ENCODE measurements around the gene KCTD20. TPM values are rescaled to one million over a fixed set of nuclear protein-coding genes. Genes with fewer than 3 reads are reported as not detected.
"Not testable (repeated sequence)": the region's sequence is repeated elsewhere in the genome, so short reads cannot be mapped to it uniquely, and the experiment has no call there.

The KCTD20 gene
- polyA plus RNA-seq, 1 donor: 32.1 TPM

GRCh38 chr6:36463676-36464075, 20.9 kb downstream of the KCTD20 start:
- H3K36me3 ChIP-seq (ENCODE audit: control insufficient read depth, insufficient read depth, low read length): peaks cover 2% of the 10 kb centered on the region
- WGBS (ENCODE audit: insufficient coverage, low lambda C conversion rate): 86% methylated on average over 1 of the region's 1 CpG
- no peak for DNase-seq
- H3K27ac ChIP-seq (ENCODE audit: low read length): no peak overlapping the region
- H3K9me3 ChIP-seq (ENCODE audit: control insufficient read depth, low read depth, low read length): no peaks in the 10 kb centered on the region
- no peaks in the 10 kb centered on the region for H3K27me3 ChIP-seq (ENCODE audit: control insufficient read depth, insufficient read depth, low read length)
- no peak overlapping the region for H3K4me3 ChIP-seq (ENCODE audit: low read length)
- no peaks in the 10 kb centered on the region for H3K4me1 ChIP-seq (ENCODE audit: control insufficient read depth, insufficient read depth, low read length)

GRCh38 chr6:36464233-36464632, 21.4 kb downstream of the KCTD20 start:
- no peaks in the 10 kb centered on the region for H3K27me3 ChIP-seq (ENCODE audit: control insufficient read depth, insufficient read depth, low read length)
- no peaks in the 10 kb centered on the region for H3K9me3 ChIP-seq (ENCODE audit: control insufficient read depth, low read depth, low read length)
- WGBS (ENCODE audit: insufficient coverage, low lambda C conversion rate): no CpG with 5 or more reads among the region's 1 CpG
- no peak for DNase-seq
- peaks cover 2% of the 10 kb centered on the region for H3K36me3 ChIP-seq (ENCODE audit: control insufficient read depth, insufficient read depth, low read length)
- no peak overlapping the region for H3K27ac ChIP-seq (ENCODE audit: low read length)
- H3K4me3 ChIP-seq (ENCODE audit: low read length): no peak overlapping the region
- H3K4me1 ChIP-seq (ENCODE audit: control insufficient read depth, insufficient read depth, low read length): no peaks in the 10 kb centered on the region

DNA sequence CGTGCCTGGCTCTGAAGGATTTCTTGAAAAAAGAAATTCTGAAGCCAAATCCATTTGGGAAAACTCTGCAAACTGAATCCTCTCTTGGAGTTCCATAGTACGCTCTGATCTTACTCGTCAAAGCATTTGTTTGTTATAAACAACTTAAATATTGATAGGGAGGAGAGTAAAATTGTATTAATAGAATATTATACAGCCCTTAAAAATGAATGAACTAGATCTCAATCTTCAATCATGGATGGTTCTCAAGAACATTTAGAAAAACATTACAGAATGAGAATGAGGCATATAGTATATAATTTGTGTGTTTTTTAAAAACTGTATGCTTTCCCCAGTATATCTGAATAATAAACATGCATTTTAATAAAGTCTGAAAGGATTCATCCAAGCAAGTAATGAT, 24.8 kb downstream of the KCTD20 start:
- Histone ChIP-seq H3K27ac (ENCODE audit: low read length) (no peak overlapping the region), H3K9me3 (ENCODE audit: control insufficient read depth, low read depth, low read length) (no peaks in the 10 kb centered on the region), H3K4me3 (ENCODE audit: low read length) (no peak overlapping the region), H3K36me3 (ENCODE audit: control insufficient read depth, insufficient read depth, low read length) (peaks cover 15% of the 10 kb centered on the region), H3K27me3 (ENCODE audit: control insufficient read depth, insufficient read depth, low read length) (no peaks in the 10 kb centered on the region), H3K4me1 (ENCODE audit: control insufficient read depth, insufficient read depth, low read length) (no peaks in the 10 kb centered on the region)
- WGBS (ENCODE audit: insufficient coverage, low lambda C conversion rate): no CpG with 5 or more reads among the region's 3 CpGs
- DNase-seq: no peak

GRCh38 chr6:36469148-36469661, 26.4 kb downstream of the KCTD20 start:
- no peaks in the 10 kb centered on the region for H3K27me3 ChIP-seq (ENCODE audit: control insufficient read depth, insufficient read depth, low read length)
- 50% methylated on average over 1 of the region's 6 CpGs for WGBS (ENCODE audit: insufficient coverage, low lambda C conversion rate)
- H3K9me3 ChIP-seq (ENCODE audit: control insufficient read depth, low read depth, low read length): no peaks in the 10 kb centered on the region
- no peak overlapping the region for H3K27ac ChIP-seq (ENCODE audit: low read length)
- DNase-seq: no peak
- no peak overlapping the region for H3K4me3 ChIP-seq (ENCODE audit: low read length)
- peaks cover 16% of the 10 kb centered on the region for H3K36me3 ChIP-seq (ENCODE audit: control insufficient read depth, insufficient read depth, low read length)
- H3K4me1 ChIP-seq (ENCODE audit: control insufficient read depth, insufficient read depth, low read length): no peaks in the 10 kb centered on the region

DNA sequence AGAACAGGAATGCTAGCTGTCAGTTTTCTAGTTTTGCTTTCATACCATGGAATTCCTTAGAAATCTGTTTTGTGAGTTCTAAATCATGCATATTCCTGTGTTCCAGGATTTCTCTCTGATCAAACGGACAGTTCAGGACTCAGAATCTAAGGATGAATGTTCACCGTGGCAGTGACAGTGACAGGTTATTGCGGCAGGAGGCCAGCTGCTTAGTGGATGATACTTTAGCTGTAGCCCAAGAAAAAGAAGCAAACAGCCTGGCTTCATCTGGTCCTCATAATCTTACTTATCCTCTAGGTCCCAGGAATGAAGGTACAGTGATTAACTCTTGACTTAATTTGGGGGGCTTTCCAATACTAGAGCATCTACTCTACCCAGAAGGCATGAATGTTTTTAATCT, 27.1 kb downstream of the KCTD20 start:
- no peak overlapping the region for H3K27ac ChIP-seq (ENCODE audit: low read length)
- no peaks in the 10 kb centered on the region for H3K27me3 ChIP-seq (ENCODE audit: control insufficient read depth, insufficient read depth, low read length)
- H3K4me1 ChIP-seq (ENCODE audit: control insufficient read depth, insufficient read depth, low read length): no peaks in the 10 kb centered on the region
- H3K36me3 ChIP-seq (ENCODE audit: control insufficient read depth, insufficient read depth, low read length): peaks cover 23% of the 10 kb centered on the region
- H3K9me3 ChIP-seq (ENCODE audit: control insufficient read depth, low read depth, low read length): no peaks in the 10 kb centered on the region
- no CpG with 5 or more reads among the region's 3 CpGs for WGBS (ENCODE audit: insufficient coverage, low lambda C conversion rate)
- H3K4me3 ChIP-seq (ENCODE audit: low read length): no peak overlapping the region
- DNase-seq: no peak

DNA sequence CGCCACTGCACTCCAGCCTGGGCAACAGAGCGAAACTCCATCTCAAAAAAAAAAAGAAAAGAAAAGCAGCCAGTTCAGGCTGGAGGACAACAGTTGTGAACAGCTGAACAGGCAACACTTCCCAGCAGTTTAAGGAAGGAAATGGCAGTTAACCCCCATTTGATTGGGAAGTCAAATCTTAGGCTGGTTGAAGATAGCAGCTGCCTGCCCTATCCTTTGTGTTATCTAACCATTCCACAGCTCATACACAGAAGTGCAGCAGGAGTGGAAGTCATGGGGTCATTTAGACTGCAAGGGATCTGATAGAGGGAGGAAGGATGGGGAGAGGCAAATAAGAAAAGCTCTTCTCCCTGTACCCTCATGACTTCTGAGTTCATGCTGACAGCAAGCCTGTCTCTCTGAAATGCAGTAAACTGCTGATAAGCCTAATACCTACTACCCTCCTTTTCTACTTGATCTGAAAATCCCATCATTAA, 35.3 kb downstream of the KCTD20 start:
- no peaks in the 10 kb centered on the region for H3K9me3 ChIP-seq (ENCODE audit: control insufficient read depth, low read depth, low read length)
- H3K4me1 ChIP-seq (ENCODE audit: control insufficient read depth, insufficient read depth, low read length): no peaks in the 10 kb centered on the region
- no peak overlapping the region for H3K27ac ChIP-seq (ENCODE audit: low read length)
- H3K27me3 ChIP-seq (ENCODE audit: control insufficient read depth, insufficient read depth, low read length): no peaks in the 10 kb centered on the region
- no CpG with 5 or more reads among the region's 2 CpGs for WGBS (ENCODE audit: insufficient coverage, low lambda C conversion rate)
- no peak for DNase-seq
- peaks cover 45% of the 10 kb centered on the region for H3K36me3 ChIP-seq (ENCODE audit: control insufficient read depth, insufficient read depth, low read length)
- H3K4me3 ChIP-seq (ENCODE audit: low read length): no peak overlapping the region

DNA sequence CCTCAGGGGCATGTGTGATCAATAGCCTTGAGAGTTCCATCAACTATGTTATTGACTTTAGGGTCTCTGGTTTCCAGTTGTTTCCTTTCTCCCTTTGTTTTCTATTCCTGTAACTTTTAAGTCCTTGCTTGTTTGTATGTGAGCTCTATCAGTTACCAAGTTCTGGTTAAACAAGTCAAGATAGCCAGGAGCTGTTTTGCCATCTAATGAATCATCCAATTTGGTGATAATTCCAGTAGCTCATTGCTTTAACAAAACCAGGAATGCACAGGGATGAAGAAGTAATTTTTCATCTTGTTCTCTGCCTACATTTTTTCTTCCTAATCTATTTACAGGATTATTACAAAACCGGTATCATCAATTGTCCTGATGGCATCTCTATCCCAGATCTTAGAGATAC, 36.5 kb downstream of the KCTD20 start:
- no peak overlapping the region for H3K4me3 ChIP-seq (ENCODE audit: low read length)
- DNase-seq: no peak
- peaks cover 48% of the 10 kb centered on the region for H3K36me3 ChIP-seq (ENCODE audit: control insufficient read depth, insufficient read depth, low read length)
- no peaks in the 10 kb centered on the region for H3K4me1 ChIP-seq (ENCODE audit: control insufficient read depth, insufficient read depth, low read length)
- no peaks in the 10 kb centered on the region for H3K9me3 ChIP-seq (ENCODE audit: control insufficient read depth, low read depth, low read length)
- WGBS (ENCODE audit: insufficient coverage, low lambda C conversion rate): no CpG with 5 or more reads among the region's 1 CpG
- H3K27me3 ChIP-seq (ENCODE audit: control insufficient read depth, insufficient read depth, low read length): no peaks in the 10 kb centered on the region
- no peak overlapping the region for H3K27ac ChIP-seq (ENCODE audit: low read length)

DNA sequence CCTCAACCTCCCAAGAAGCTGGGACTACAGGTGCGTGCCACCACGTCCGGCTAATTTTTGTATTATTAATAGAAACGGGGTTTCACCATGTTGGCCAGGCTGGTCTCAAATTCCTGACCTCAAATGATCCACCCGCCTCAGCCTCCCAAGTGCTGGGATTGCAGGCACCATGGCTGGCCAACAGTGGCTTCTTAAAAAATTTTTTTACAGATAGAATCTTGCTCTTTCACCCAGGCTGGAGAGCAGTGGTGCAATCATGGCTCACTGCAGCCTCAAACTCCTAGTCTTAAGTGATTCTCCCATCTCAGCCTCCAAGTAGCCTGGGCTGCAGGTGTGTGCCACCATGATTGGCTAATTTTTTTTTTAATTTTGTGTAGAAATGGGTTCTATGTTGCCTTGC, 40.5 kb downstream of the KCTD20 start:
- not testable (repeated sequence) for H3K27ac ChIP-seq (ENCODE audit: low read length); H3K4me1 ChIP-seq (ENCODE audit: control insufficient read depth, insufficient read depth, low read length); H3K27me3 ChIP-seq (ENCODE audit: control insufficient read depth, insufficient read depth, low read length); H3K9me3 ChIP-seq (ENCODE audit: control insufficient read depth, low read depth, low read length); DNase-seq; H3K4me3 ChIP-seq (ENCODE audit: low read length)
- no CpG with 5 or more reads among the region's 5 CpGs for WGBS (ENCODE audit: insufficient coverage, low lambda C conversion rate)
- H3K36me3 ChIP-seq (ENCODE audit: control insufficient read depth, insufficient read depth, low read length): peaks cover 67% of the 10 kb centered on the region

- 100% methylated on average over 2 of the region's 5 CpGs for WGBS (ENCODE audit: insufficient coverage, low lambda C conversion rate)
- Histone ChIP-seq H3K27ac (ENCODE audit: low read length) (no peak overlapping the region), H3K27me3 (ENCODE audit: control insufficient read depth, insufficient read depth, low read length) (no peaks in the 10 kb centered on the region), H3K36me3 (ENCODE audit: control insufficient read depth, insufficient read depth, low read length) (peaks cover 72% of the 10 kb centered on the region), H3K4me1 (ENCODE audit: control insufficient read depth, insufficient read depth, low read length) (no peaks in the 10 kb centered on the region), H3K4me3 (ENCODE audit: low read length) (no peak overlapping the region), H3K9me3 (ENCODE audit: control insufficient read depth, low read depth, low read length) (no peaks in the 10 kb centered on the region)
- DNase-seq: no peak
Observed at GRCh38 chr6:36484736-36485135, 41.9 kb downstream of the KCTD20 start.

DNA sequence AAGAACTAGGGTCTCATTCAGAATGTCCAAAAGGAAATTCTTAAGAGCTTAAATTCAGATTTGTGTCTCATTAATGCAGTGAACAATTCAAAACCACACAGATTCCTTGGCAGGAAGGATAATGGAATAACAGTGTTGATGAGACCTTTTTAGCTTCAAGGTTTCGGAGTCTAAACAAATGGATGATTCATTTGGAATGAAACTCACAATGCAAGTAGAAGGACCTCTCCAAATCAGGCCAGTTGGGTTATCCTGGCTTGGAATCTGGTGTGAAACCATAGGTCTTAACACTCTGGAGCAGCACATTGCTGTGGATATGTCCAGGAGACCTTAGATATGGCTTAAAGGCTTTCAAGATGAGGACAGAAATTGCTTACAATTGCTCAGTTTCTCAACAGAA, 44.9 kb downstream of the KCTD20 start:
- Histone ChIP-seq H3K9me3 (ENCODE audit: control insufficient read depth, low read depth, low read length) (no peaks in the 10 kb centered on the region), H3K4me3 (ENCODE audit: low read length) (no peak overlapping the region), H3K27me3 (ENCODE audit: control insufficient read depth, insufficient read depth, low read length) (no peaks in the 10 kb centered on the region), H3K36me3 (ENCODE audit: control insufficient read depth, insufficient read depth, low read length) (peaks cover 50% of the 10 kb centered on the region), H3K4me1 (ENCODE audit: control insufficient read depth, insufficient read depth, low read length) (no peaks in the 10 kb centered on the region), H3K27ac (ENCODE audit: low read length) (no peak overlapping the region)
- DNase-seq: no peak
- no CpG with 5 or more reads among the region's 1 CpG for WGBS (ENCODE audit: insufficient coverage, low lambda C conversion rate)

GRCh38 chr6:36488221-36488620, 45.4 kb downstream of the KCTD20 start:
- H3K27ac ChIP-seq (ENCODE audit: low read length): no peak overlapping the region
- no peak overlapping the region for H3K4me3 ChIP-seq (ENCODE audit: low read length)
- H3K27me3 ChIP-seq (ENCODE audit: control insufficient read depth, insufficient read depth, low read length): no peaks in the 10 kb centered on the region
- DNase-seq: no peak
- peaks cover 50% of the 10 kb centered on the region for H3K36me3 ChIP-seq (ENCODE audit: control insufficient read depth, insufficient read depth, low read length)
- no peaks in the 10 kb centered on the region for H3K9me3 ChIP-seq (ENCODE audit: control insufficient read depth, low read depth, low read length)
- no peaks in the 10 kb centered on the region for H3K4me1 ChIP-seq (ENCODE audit: control insufficient read depth, insufficient read depth, low read length)
